ENCODE data around the gene MTFMT.

MTFMT gene

GRCh38 chr15:65034719-65035118 is 5.3 kb upstream of the MTFMT start:
- Histone ChIP-seq H3K4me3 (no peak overlapping the region), H3K9me3 (ENCODE audit: low read depth, low read length) (no peaks in the 10 kb centered on the region), H3K9ac (ENCODE audit: insufficient read length) (no peak overlapping the region), H3K27ac (no peak overlapping the region), H3K36me3 (ENCODE audit: insufficient read depth, low read length) (no peaks in the 10 kb centered on the region)
- DNase-seq (ENCODE audit: low read depth, low spot score): no peak
- TF ChIP-seq EZH2 (IDR thresholded peaks at IDR 0.05) (no peak), POLR2AphosphoS5 (IDR thresholded peaks at IDR 0.05; ENCODE audit: borderline replicate concordance, low read depth, low read length) (no peak), FOXP2 (optimal IDR thresholded peaks at IDR 0.05; ENCODE audit: control extremely low read depth, extremely low read length, insufficient read depth) (no peak)

- Histone ChIP-seq H3K9me3 (ENCODE audit: low read depth, low read length) (no peaks in the 10 kb centered on the region), H3K9ac (ENCODE audit: insufficient read length) (no peak overlapping the region), H3K27ac (no peak overlapping the region), H3K4me3 (no peak overlapping the region), H3K36me3 (ENCODE audit: insufficient read depth, low read length) (no peaks in the 10 kb centered on the region)
- TF ChIP-seq FOXP2 (optimal IDR thresholded peaks at IDR 0.05; ENCODE audit: control extremely low read depth, extremely low read length, insufficient read depth) (no peak), POLR2AphosphoS5 (IDR thresholded peaks at IDR 0.05; ENCODE audit: borderline replicate concordance, low read depth, low read length) (no peak), EZH2 (IDR thresholded peaks at IDR 0.05) (no peak)
- DNase-seq (ENCODE audit: low read depth, low spot score): no peak
Observed at GRCh38 chr15:65033659-65034269, 4.3 kb upstream of the MTFMT start.

GRCh38 chr15:65032801-65033537 is 3.5 kb upstream of the MTFMT start:
- Histone ChIP-seq H3K9ac (ENCODE audit: insufficient read length) (no peak overlapping the region), H3K9me3 (ENCODE audit: low read depth, low read length) (no peaks in the 10 kb centered on the region), H3K36me3 (ENCODE audit: insufficient read depth, low read length) (no peaks in the 10 kb centered on the region), H3K27ac (no peak overlapping the region), H3K4me3 (no peak overlapping the region)
- TF ChIP-seq EZH2 (IDR thresholded peaks at IDR 0.05): no peak
- TF ChIP-seq POLR2AphosphoS5 (IDR thresholded peaks at IDR 0.05; ENCODE audit: borderline replicate concordance, low read depth, low read length): no peak
- TF ChIP-seq FOXP2 (optimal IDR thresholded peaks at IDR 0.05; ENCODE audit: control extremely low read depth, extremely low read length, insufficient read depth): no peak
- no peak for DNase-seq (ENCODE audit: low read depth, low spot score)

GRCh38 chr15:65029736-65030208 is 333 bp upstream of the MTFMT start:
- peak overlapping the region; percentile 97 for H3K4me3 ChIP-seq
- no peak overlapping the region for H3K27ac ChIP-seq
- H3K36me3 ChIP-seq (ENCODE audit: insufficient read depth, low read length): peaks cover 11% of the 10 kb centered on the region
- H3K9me3 ChIP-seq (ENCODE audit: low read depth, low read length): no peaks in the 10 kb centered on the region
- TF ChIP-seq POLR2AphosphoS5 (IDR thresholded peaks at IDR 0.05; ENCODE audit: borderline replicate concordance, low read depth, low read length): no peak
- no peak for TF ChIP-seq FOXP2 (optimal IDR thresholded peaks at IDR 0.05; ENCODE audit: control extremely low read depth, extremely low read length, insufficient read depth)
- no peak for TF ChIP-seq EZH2 (IDR thresholded peaks at IDR 0.05)
- no peak overlapping the region for H3K9ac ChIP-seq (ENCODE audit: insufficient read length)
- no peak for DNase-seq (ENCODE audit: low read depth, low spot score)

GRCh38 chr15:65028338-65028737 is 1.1 kb downstream of the MTFMT start:
- H3K36me3 ChIP-seq (ENCODE audit: insufficient read depth, low read length): peaks cover 11% of the 10 kb centered on the region
- H3K27ac ChIP-seq: no peak overlapping the region
- peak overlapping the region; percentile 92 for H3K9ac ChIP-seq (ENCODE audit: insufficient read length)
- peak overlapping the region; percentile 97 for H3K4me3 ChIP-seq
- TF ChIP-seq EZH2 (IDR thresholded peaks at IDR 0.05) (no peak), FOXP2 (optimal IDR thresholded peaks at IDR 0.05; ENCODE audit: control extremely low read depth, extremely low read length, insufficient read depth) (no peak), POLR2AphosphoS5 (IDR thresholded peaks at IDR 0.05; ENCODE audit: borderline replicate concordance, low read depth, low read length) (no peak)
- no peaks in the 10 kb centered on the region for H3K9me3 ChIP-seq (ENCODE audit: low read depth, low read length)
- no peak for DNase-seq (ENCODE audit: low read depth, low spot score)

GRCh38 chr15:65027593-65027992 is 1.8 kb downstream of the MTFMT start:
- TF ChIP-seq POLR2AphosphoS5 (IDR thresholded peaks at IDR 0.05; ENCODE audit: borderline replicate concordance, low read depth, low read length) (no peak), FOXP2 (optimal IDR thresholded peaks at IDR 0.05; ENCODE audit: control extremely low read depth, extremely low read length, insufficient read depth) (no peak), EZH2 (IDR thresholded peaks at IDR 0.05) (no peak)
- peak overlapping the region; percentile 41 for H3K9ac ChIP-seq (ENCODE audit: insufficient read length)
- peaks cover 11% of the 10 kb centered on the region for H3K36me3 ChIP-seq (ENCODE audit: insufficient read depth, low read length)
- no peaks in the 10 kb centered on the region for H3K9me3 ChIP-seq (ENCODE audit: low read depth, low read length)
- H3K27ac ChIP-seq: no peak overlapping the region
- no peak for DNase-seq (ENCODE audit: low read depth, low spot score)
- no peak overlapping the region; the same call in 1 of the 2 replicates for H3K4me3 ChIP-seq

- Histone ChIP-seq H3K9ac (ENCODE audit: insufficient read length) (no peak overlapping the region), H3K36me3 (ENCODE audit: insufficient read depth, low read length) (peaks cover 11% of the 10 kb centered on the region), H3K27ac (no peak overlapping the region), H3K9me3 (ENCODE audit: low read depth, low read length) (no peaks in the 10 kb centered on the region), H3K4me3 (no peak overlapping the region)
- DNase-seq (ENCODE audit: low read depth, low spot score): no peak
- TF ChIP-seq POLR2AphosphoS5 (IDR thresholded peaks at IDR 0.05; ENCODE audit: borderline replicate concordance, low read depth, low read length) (no peak), EZH2 (IDR thresholded peaks at IDR 0.05) (no peak), FOXP2 (optimal IDR thresholded peaks at IDR 0.05; ENCODE audit: control extremely low read depth, extremely low read length, insufficient read depth) (no peak)
Observed at GRCh38 chr15:65026756-65027155, 2.7 kb downstream of the MTFMT start.

GRCh38 chr15:65021488-65021887 is 8.0 kb downstream of the MTFMT start:
- no peak overlapping the region for H3K9ac ChIP-seq (ENCODE audit: insufficient read length)
- no peak overlapping the region for H3K4me3 ChIP-seq
- no peak for DNase-seq (ENCODE audit: low read depth, low spot score)
- no peaks in the 10 kb centered on the region for H3K9me3 ChIP-seq (ENCODE audit: low read depth, low read length)
- peaks cover 39% of the 10 kb centered on the region for H3K36me3 ChIP-seq (ENCODE audit: insufficient read depth, low read length)
- TF ChIP-seq POLR2AphosphoS5 (IDR thresholded peaks at IDR 0.05; ENCODE audit: borderline replicate concordance, low read depth, low read length) (no peak), FOXP2 (optimal IDR thresholded peaks at IDR 0.05; ENCODE audit: control extremely low read depth, extremely low read length, insufficient read depth) (no peak), EZH2 (IDR thresholded peaks at IDR 0.05) (no peak)
- H3K27ac ChIP-seq: no peak overlapping the region

Measured in SK-N-MC (cell line).